ENCODE results near the gene GGCX.
"Not testable (repeated sequence)": the region's sequence is repeated elsewhere in the genome, so short reads cannot be mapped to it uniquely, and the experiment has no call there.

Gene GGCX

DNA sequence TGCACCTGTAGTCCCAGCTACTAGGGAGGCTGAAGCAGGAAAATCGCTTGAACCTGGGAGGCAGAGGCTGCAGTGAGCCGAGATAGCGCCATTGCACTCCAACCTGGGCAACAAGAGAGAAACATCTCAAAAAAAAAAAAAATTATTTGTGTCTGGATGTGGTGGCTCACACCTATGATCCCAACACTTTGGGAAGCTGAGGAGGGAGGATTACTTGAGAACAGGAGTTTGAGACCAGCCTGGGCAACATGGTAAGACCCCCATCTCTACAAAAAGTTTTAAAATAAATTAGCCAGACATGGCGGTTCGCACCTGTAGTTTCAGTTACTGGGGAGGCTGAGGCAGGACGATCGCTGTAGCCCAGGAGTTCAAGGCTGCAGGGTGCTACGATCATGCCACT lies 14.4 kb upstream of the GGCX start:
- DNase-seq (ENCODE audit: low spot score): no peak

DNA sequence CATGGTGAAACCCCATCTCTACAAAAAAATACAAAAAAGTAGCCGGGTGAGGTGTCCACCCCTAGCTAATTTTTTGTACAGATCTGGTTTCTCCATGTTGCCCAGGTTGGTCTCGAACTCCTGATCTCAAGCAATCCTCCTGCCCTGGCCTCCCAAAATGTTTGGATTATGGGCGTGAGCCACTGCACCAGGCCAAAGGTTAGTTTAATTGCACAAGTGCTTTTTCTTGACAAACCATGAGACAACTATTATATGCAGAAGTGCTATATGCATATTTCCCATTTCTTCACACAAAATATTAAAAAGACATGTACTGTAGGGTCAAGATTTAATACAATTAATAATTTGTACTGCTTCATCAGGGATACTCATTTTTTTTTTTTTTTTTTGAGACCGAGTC lies 5.0 kb upstream of the GGCX start:
- no peak for DNase-seq (ENCODE audit: low spot score)

DNA sequence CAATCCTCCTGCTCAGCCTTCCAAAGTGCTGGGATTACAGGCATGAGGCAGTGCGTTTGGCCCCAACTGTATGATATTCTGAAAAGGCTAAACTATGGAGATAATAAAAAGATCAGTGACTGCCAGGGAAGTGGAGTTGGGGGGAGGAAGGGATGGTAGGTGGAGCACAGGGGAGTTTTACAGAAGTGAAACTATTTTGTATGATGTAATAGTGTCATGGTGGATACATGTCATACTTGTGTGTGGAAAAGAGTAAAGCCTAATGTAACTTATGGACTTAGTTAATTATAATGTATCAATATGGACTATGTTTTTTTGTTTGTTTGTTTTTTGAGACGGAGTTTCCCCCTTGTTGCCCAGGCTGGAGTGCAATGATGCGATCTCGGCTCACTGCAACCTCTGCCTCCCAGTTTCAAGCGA lies 2.9 kb upstream of the GGCX start:
- DNase-seq (ENCODE audit: low spot score): no peak

DNA sequence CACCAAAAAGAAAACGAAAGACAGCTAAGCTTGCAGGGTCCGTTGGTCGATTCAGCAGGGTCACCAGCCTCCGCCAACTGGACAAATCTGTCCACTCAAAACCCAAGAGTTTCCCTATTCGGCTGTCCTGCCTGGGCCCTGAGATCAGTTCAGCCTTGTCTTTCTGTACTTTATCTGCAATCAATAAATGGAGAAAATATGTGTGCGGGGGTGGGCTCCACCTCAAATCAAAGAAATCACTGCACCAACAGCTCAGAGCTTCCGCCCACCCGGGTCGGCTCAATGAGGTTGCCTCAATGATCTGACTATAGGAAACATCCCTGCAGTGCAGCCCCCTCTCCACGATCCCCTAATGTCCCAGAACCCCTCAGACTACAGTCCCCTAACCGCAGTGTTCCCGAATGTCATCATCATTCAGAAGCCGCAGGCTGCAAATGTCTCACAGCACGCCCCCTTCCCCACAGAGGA lies 447 bp downstream of the GGCX start:
- no peak for DNase-seq (ENCODE audit: low spot score)

DNA sequence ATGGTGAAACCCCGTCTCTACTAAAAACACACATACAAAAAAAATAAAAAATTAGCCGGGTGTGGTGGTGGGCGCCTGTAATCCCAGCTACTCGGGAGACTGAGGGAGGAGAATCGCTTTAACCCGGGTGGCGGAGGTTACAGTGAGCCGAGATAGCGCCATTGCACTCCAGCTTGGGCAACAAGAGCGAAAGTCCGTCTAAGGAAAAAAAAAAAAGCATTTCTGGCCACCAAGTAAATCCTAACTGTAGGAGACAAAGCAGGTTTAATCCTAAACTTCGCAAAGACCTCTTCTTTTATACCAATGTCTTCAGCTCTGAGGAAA lies 928 bp downstream of the GGCX start:
- DNase-seq (ENCODE audit: low spot score): not testable (repeated sequence)

DNA sequence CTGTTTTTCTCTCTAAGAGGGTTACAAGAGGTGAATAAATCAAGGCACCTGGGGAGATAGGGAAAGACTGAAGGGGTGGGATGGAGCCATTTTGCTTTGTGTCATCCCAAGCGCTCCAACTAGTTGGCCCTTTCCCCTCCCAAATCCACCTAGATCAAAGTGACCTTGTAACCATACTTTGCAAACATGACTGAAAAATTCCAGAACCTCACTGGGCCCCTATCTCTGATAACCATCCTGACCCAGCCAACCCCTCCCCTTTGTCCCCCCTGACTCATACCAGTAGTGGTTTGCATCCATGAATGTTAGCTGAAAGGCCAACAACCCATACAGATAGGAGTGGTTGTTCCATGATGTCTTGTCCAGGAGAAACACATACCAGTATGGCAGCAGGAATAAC lies 3.1 kb downstream of the GGCX start:
- no peak for DNase-seq (ENCODE audit: low spot score)

DNA sequence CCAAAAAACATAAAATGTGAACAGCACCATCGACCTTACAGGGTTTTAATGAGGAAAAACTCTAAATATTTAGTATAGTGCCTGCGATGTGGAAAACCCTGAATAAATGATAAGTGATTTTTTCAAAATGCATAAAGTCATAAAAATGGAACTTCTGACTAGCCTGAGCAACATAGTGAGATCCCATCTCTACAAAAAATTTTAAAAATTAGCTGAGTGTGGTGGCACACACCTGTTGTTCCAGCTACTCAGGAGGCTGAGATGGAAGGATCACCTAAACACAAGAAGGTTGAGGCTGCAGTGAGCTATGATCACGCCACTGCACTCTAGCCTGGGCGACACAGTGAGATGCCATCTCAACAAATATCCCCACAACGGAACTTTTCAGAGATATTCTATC lies 4.2 kb downstream of the GGCX start:
- DNase-seq (ENCODE audit: low spot score): no peak

DNA sequence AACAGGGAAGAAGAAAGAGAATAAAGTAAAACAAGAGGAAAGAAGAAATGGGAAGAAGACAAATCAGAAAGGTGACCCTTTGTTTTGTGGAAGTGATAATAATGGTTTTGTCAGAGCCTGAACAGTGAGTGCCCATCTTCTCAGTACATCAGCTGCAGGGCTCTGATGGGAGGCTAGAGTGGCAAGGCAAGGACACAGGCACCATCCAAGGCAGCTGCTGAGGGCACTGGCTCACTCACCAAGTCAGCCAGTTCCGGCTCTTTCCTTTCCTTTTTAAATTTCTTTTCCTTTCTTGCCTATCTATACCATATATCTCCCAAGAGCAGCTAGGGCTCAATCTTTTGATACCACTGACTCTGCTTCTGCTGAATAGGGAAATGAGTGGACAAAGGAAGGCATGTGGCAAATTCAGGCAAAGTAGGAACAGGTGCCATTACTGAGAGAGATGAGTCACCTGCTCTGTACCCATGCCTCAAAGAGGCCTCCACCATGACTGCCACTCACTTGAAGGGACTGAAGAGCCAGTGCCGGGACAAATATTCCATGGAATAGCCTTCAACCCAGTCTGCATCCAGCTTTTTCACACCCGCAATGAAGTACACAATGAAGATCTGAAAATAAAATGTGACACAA lies 6.2 kb downstream of the GGCX start:
- no peak for DNase-seq (ENCODE audit: low spot score)

DNA sequence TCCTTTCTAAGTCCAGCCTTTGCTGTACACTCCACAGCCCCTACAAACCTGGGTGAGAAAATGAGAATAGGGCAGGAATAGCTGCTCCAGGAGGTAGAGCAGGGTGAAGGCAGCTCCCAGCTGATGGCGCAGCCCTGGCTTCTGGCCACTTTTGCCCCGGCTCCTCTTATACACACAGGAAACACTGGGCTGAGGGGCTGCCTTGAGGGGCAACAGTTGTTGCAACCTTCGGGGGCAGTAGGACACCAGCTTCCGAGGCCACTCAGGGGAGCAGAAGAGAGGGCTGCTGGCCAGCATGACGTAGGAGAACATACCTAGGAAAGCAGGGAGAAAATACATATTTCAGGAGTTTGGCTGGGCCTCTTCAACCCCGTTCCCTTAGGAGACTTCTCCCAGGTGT lies 8.1 kb downstream of the GGCX start:
- DNase-seq (ENCODE audit: low spot score): no peak

DNA sequence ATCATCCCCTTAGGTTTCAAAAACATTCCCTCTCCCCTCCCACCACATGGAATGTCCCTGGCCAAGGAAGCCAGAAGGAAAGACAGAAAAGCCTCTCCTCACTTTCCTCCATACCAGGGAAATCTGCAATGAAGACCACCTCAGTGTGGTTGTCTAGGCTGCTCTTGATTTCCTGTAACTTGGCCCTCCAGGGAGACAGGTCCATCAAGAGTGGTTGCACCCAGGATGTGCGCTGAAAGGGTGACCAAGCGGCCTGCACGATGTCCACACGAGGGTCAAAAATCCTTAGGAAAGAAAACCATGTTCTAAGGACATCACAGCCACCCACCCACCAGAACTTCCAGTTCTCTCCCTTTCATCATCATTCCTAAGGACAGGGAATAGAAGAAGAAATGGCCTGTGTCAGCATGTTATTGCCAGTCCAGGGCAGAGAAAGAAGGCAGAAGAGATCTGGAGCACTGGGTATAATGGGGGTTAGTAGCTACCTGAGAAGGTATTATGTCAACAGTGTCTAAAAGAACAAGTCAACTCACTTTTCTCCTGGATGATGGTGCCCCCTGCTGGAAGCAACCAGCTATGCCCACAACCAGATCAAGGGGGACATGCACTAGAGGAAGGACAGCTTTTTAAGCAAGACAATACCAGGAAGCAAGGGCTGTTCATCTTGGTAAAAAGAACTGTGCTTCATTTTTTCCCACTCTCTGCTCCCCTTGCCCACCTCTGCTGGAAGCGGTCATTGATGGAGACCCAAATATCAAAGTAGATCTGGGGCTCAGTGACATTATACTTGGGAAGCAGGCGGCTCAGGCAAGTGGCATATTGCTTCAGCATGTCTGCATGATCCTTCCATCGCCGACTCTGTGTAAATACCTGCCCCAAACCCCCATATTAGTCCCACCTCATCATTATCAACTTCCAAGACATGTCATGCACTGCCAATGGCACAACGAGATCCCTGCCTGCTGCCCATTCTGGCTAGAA lies 9.3 kb downstream of the GGCX start:
- DNase-seq (ENCODE audit: low spot score): peak; percentile 49

DNA sequence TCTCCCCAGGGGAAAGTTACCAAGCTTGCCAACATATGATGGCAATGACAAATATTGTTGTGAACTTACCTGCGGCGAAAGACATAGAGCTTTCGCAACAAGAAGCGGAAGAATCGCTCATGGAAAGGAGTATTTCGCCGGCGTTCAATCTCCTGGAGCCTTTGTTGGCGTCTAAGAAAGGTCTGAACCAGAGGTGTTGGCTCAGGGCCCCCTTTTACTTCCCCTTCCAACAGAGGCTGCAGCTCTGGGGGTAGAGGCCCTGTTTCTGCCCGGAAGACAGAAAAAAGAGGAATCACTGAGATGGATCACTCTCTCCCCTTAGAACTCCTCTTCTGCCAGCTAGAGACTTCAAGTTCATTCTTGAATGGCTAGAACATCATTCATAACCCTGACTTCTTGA lies 10.8 kb downstream of the GGCX start:
- DNase-seq (ENCODE audit: low spot score): no peak

DNA sequence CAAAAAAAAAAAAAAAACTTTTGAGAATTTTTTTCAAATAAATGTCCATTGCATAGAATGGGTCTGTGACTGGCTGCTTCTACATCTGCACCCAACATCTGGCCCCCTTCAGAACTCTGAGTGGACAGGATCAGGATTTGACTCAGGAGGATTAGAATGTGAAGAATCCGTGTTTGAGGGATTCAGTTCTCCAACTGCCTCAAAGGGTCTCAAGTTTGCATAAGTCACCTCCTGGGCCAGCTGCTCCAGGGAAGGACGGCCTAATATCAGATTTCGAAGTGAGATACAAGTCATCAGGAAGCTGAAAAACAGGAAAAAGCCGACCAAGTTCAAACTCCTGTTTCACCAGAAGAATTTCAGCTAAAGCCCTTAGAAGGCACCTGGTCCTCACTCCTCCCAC lies 11.5 kb downstream of the GGCX start:
- no peak for DNase-seq (ENCODE audit: low spot score)

DNA sequence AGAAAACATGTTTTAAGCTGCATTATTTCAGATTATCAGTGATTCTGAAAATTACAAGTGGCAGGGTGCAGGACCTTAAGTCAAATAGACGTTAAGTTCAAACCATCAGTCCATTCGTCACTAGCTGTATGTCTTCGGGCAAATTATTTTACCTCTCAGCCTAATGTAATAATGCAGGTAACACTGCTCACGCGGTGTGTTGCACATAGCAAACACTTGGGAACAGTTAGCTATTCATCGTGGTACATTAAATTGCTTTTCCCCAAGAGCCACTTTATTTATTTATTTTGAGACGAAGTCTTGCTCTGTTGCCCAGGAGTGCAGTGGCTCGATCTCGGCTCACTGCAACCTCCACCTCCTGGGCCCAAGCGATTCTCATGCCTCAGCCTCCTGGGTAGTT lies 12.2 kb downstream of the GGCX start:
- DNase-seq (ENCODE audit: low spot score): no peak

DNA sequence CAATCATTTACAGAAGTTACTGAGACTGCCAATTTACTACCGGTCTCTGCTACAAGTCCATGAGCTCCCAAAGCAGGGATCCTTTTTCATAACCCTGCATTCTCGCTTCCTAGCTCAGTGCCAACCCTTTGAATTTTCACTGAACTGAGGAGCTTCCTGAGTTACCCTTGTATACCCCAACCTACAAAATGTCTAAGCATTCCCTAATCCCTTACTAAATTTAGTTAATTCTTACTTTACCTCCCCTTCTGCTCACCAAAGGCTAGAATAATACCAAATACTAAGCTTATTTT lies 12.7 kb downstream of the GGCX start:
- DNase-seq (ENCODE audit: low spot score): no peak

DNA sequence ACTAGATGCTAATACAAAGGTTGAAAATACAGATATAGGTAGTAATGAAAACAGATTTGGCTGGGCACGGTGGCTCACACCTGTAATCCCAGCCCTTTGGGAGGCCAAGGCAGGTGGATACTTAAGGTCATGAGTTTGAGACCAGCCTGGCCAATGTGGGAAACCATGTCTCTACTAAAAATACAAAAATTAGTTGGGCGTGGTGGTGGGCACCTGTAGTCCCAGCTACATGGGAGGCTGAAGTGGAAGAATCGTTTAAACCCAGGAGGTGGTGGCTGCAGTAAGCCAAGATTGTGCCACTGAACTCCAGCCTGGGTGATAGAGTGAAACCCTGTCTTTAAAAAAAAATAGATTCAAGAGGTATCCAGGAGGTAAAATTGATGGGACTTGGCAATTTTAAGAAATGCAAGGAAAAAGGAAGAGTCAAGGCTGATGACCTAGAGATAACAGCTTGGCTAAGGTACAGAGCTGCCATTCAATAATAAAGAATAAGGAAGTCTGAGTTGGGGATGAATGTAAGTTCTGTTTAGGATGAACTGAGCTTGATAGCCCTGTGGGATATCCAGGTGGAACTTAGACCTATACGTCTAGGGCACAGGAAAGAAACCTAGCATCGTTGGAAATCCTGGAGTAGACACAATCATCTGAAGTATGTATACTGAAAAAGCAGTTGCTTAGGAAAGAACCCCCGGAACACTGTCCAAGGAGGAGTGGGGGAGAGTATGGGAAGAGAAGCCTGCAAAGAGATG lies 13.3 kb downstream of the GGCX start:
- no peak for DNase-seq (ENCODE audit: low spot score)

DNA sequence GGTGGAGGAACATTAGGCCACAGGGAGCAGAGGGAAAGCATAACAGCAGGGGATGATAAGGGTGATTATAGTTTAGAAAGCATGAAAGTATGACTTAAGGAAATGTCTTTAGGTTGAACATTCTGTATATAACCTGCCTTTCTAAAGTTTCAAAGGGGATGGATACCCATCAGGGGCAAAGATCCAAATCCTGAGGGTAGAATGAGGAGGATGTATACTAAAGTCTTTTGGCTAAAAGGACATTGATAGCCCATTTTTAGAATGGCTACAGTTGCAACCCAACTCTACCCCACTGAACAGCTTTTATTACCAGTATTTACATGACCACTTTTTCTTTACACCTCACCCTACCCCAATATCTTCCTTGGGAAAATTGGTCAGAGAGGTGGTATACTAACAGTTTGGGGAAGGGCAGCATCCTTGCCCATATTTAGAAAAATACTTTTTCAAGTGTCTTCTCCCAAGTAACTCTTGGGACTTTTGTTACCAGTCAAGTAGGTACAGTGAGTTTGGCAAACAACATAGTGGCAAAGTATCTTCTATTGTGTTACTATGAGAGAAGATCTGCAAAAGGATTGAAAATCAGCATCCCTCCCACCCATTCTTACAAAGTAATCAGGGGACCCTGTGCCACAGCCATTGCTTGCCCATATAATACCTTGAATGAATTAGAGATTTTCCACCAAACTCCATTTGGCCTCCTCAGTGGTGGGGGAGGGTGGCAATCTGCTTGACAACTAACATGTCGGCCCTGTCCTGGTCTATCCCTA lies 14.0 kb downstream of the GGCX start:
- DNase-seq (ENCODE audit: low spot score): no peak

DNA sequence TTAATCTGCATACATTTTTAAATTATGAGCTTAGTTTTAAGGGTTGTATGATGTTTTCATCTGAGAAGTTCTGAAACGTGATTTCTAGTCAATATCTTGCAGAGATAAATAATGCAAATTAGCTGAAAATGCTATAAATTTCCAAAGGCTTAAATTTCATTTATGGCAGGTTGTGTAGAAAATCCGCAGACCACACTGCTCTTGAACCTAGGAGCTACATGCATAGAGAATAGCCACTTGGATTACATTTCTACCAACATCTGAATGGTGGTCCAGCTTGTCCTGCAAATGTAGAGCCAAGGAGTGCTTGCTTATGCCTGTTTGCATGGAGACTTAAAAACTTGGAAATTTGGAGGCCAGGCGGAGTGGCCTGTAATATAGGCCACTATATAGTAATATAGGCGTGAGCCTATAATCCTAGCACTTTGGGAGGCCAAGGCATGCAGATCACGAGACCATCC lies 15.5 kb downstream of the GGCX start:
- DNase-seq (ENCODE audit: low spot score): no peak

DNA sequence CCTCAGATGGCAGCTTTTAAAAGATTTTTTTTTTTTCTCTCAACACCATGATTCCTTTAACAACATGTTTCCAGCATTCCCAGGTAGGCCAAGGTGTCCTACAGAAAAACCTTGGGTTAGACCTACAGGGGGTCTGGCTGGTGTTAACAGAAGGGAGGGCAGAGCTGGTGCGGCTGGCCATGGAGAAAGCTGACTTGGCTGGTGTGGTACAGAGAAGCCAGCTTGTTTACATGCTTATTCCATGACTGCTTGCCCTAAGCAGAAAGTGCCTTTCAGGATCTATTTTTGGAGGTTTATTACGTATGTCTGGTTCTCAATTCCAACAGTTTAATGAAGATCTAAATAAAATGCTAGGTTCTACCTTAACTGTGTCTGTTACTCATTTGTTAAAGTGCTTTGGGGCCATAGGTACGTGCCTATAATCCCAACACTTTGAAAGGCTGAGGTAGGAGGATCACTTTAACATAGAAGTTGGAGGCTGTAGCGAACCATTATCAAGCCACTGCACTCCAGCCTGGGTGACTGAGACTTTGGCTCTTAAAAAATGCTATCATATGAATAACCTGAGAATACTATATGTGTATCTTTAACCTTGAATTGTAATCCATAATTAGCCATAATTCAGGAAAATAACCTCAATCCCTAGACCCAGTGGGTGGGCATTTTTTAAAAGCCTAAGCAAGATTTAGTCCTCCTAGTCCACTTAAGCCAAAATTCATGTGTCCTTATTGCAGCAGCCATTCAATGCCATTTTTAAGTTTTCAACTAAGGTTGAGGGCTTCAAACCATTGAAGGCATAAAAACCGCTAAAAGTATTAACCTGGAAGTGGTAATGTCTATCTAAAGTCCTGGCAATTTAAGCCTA lies 16.1 kb downstream of the GGCX start:
- not testable (repeated sequence) for DNase-seq (ENCODE audit: low spot score)

DNA sequence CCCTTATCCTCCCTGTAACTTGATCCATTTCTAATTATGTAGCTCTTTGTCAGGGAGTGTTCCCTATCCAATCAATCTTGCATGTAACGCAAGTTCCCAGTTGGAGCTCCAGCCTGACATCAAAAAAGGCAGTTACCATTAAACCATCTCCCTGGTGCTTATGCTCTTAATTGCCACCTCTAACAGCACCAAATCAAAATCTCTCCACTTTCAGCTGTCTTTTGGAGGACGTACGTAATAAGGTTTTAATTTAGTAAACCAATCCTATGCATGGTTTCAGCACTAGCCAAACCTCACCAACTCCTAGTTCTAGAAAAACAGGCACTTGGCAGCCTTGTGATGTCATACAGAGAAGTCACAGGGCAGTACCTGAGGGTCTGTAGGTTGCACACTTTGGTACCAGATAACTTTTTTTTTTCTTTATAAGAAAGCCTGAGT lies 17.0 kb downstream of the GGCX start:
- not testable (repeated sequence) for DNase-seq (ENCODE audit: low spot score)

DNA sequence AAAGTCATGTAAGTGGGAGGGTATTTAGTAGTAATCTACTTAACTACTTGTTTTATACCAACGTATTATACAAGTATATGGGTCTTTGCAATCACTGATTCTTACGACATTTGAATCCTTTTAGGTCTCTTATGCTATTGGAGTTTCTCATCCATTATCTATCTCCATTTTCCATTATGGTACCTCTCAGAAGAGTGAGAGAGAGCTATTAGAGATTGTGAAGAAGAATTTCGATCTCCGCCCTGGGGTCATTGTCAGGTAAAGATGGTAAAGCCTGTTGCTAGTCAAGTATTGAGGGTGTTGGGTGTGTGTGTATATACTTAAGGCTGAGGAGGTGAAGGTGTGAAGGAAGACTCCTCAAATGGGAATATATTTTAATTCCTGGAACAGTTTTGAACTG lies 18.5 kb downstream of the GGCX start:
- DNase-seq (ENCODE audit: low spot score): no peak
